OCI-LY7 (cell line): ENCODE measurements around the gene DLX2. TPM values are rescaled to one million over a fixed set of nuclear protein-coding genes. Genes with fewer than 3 reads are reported as not detected.
"Not testable (repeated sequence)": the region's sequence is repeated elsewhere in the genome, so short reads cannot be mapped to it uniquely, and the experiment has no call there.

Source experiments
- BruUV-seq: library from RNA; stranded (reverse); fragments of 400-500 nt; replicated peaks from 2 replicates; lab custom pipeline; 2021; lab: Mats Ljungman, UMichigan
- CTCF ChIA-PET: fragments of 300-600 bp; sonication (Branson Sonifier 250); formaldehyde crosslinking; loops from one replicate; lab custom pipeline; 2022; ENCODE audit warnings: antibody characterized with exemption; ENCODE audit not compliant: unreplicated experiment; lab: Charles Lee
- POLR2A ChIA-PET: fragments of 300-600 bp; sonication (Branson Sonifier 250); formaldehyde crosslinking; loops from one replicate; lab custom pipeline; 2022; ENCODE audit warnings: antibody characterized with exemption; lab: Charles Lee
- DNase-seq: peaks from one replicate; pipeline ENCODE4 v3.0.0-alpha.2; 2015; ENCODE audit warnings: low spot score
- H2AFZ ChIP-seq: fragments of 200-600 bp; sonication (generic), shearing (Covaris generic); 2 replicates; pipeline ENCODE4 v1.6.1; 2014; ENCODE audit warnings: mild to moderate bottlenecking, antibody characterized with exemption, low read length, moderate library complexity
- H3K27ac ChIP-seq: fragments of 200-600 bp; sonication (generic); 2 replicates; pipeline ENCODE4 v1.5.1; 2014; ENCODE audit warnings: mixed run types, low read depth, mild to moderate bottlenecking, moderate library complexity, low read length, inconsistent platforms; ENCODE audit not compliant: poor library complexity, severe bottlenecking
- H3K36me3 ChIP-seq: fragments of 200-600 bp; sonication (generic); 2 replicates; pipeline ENCODE4 v1.6.1; 2014; ENCODE audit warnings: mild to moderate bottlenecking, antibody characterized with exemption, low read length, moderate library complexity, mixed read lengths; ENCODE audit not compliant: insufficient read depth
- H3K4me1 ChIP-seq: fragments of 200-600 bp; sonication (generic); 2 replicates; pipeline ENCODE4 v1.5.1; 2014; ENCODE audit warnings: mild to moderate bottlenecking, low read length; ENCODE audit not compliant: insufficient read depth, poor library complexity, severe bottlenecking
- H3K4me2 ChIP-seq: fragments of 200-600 bp; sonication (generic); 2 replicates; pipeline ENCODE4 v1.6.1; 2014; ENCODE audit warnings: mild to moderate bottlenecking, low read length
- H3K4me3 ChIP-seq: fragments of 200-600 bp; sonication (generic); 2 replicates; pipeline ENCODE4 v1.5.1; 2014; ENCODE audit warnings: mild to moderate bottlenecking, low read depth, low read length; ENCODE audit not compliant: poor library complexity, severe bottlenecking
- H3K79me2 ChIP-seq: fragments of 200-600 bp; sonication (generic); 2 replicates; pipeline ENCODE4 v1.6.1; 2016; ENCODE audit warnings: low read depth, mild to moderate bottlenecking, low read length, moderate library complexity, mixed read lengths; ENCODE audit not compliant: insufficient read depth
- H3K9me2 ChIP-seq: fragments of 200-600 bp; sonication (generic); 2 replicates; pipeline ENCODE4 v1.6.1; 2016; ENCODE audit warnings: mild to moderate bottlenecking, low read length, mixed read lengths; ENCODE audit not compliant: insufficient read depth
- H3K9me3 ChIP-seq: fragments of 200-600 bp; sonication (generic); 2 replicates; pipeline ENCODE4 v1.6.1; 2014; ENCODE audit warnings: mild to moderate bottlenecking, mixed run types, low read length, mixed read lengths
- H4K20me1 ChIP-seq: fragments of 200-600 bp; sonication (generic); 2 replicates; pipeline ENCODE4 v1.6.1; 2014; ENCODE audit warnings: mild to moderate bottlenecking, antibody characterized with exemption, low read length, moderate library complexity, mixed read lengths; ENCODE audit not compliant: insufficient read depth
- CTCF ChIP-seq: fragments of 200-600 bp; sonication (generic); conservative IDR thresholded peaks from 2 replicates; pipeline ENCODE4 v1.5.1; 2014; ENCODE audit warnings: mild to moderate bottlenecking, antibody characterized with exemption, low read length, moderate library complexity, mixed read lengths
- EZH2phosphoT487 ChIP-seq: fragments of 200-600 bp; sonication (generic); IDR thresholded peaks from 2 replicates; pipeline ENCODE4 v1.6.1; 2018; ENCODE audit warnings: low read depth, borderline replicate concordance, mild to moderate bottlenecking, mixed run types, antibody characterized with exemption, low read length, moderate library complexity, mixed read lengths
- intact Hi-C: fragments of 100-400 bp; cut with micrococcal nuclease; formaldehyde crosslinking; loops from one replicate; pipeline ENCODE4 v1.10.0; 2022; ENCODE audit not compliant: unreplicated experiment
- total RNA-seq, 2 experiments: library from RNA; depleted of rRNA in 1 of 2; stranded (reverse); fragments of >200 nt in 1 of 2; shearing (Covaris generic) in 1 of 2; gene quantifications; 2 replicates each; pipeline ENCODE4 v1.2.3, GENCODE V29; 2014 to 2022

DLX2 gene
- total RNA-seq, 2 experiments from 2014 or later = 0.22 TPM; not detected in 1

- H3K79me2 ChIP-seq = no peaks in the 10 kb centered on the region
- intact Hi-C loops = no loop called here
- no peak for DNase-seq
- H3K4me2 ChIP-seq = no peak overlapping the region
- H3K36me3 ChIP-seq = no peaks in the 10 kb centered on the region
- H3K27ac ChIP-seq = no peak overlapping the region
- H4K20me1 ChIP-seq = no peaks in the 10 kb centered on the region
- TF ChIP-seq EZH2phosphoT487 (no peak), CTCF (no peak)
- no peak overlapping the region for H3K4me3 ChIP-seq
- H2AFZ ChIP-seq = no peak overlapping the region
- ChIA-PET POLR2A (no interaction called here), CTCF (no interaction called here)
- no peaks in the 10 kb centered on the region for H3K9me3 ChIP-seq
- no peaks in the 10 kb centered on the region for H3K4me1 ChIP-seq
- no TSS peak for BruUV-seq
- no peaks in the 10 kb centered on the region for H3K9me2 ChIP-seq
Observed at GRCh38 chr2:172143817-172144216, 41.1 kb upstream of the DLX2 start.

DNA sequence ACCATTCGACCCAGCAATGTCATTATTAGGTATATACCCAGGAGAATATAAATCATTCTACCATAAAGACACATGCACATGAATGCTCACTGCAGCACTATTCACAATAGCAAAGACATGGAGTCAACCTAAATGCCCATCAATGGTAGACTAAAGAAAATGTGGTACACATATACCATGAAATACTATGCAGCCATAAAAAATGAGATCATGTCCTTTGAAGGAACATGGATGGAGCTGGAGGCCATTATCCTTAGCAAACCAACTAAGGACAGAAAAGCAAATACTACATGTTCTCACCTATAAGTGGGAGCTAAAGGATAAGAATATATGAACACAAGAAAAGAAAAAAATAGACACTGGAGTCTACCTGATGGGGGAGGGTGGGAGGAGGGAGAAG lies 36.0 kb upstream of the DLX2 start:
- H3K27ac ChIP-seq, H2AFZ ChIP-seq, BruUV-seq, H3K79me2 ChIP-seq, H4K20me1 ChIP-seq, H3K36me3 ChIP-seq, CTCF ChIA-PET, H3K4me2 ChIP-seq, DNase-seq, intact Hi-C loops, H3K9me3 ChIP-seq, H3K9me2 ChIP-seq, H3K4me1 ChIP-seq, H3K4me3 ChIP-seq: not testable (repeated sequence)
- POLR2A ChIA-PET = interaction anchor here (0.6 to 0.7 kb wide), 3 partner anchors 83 to 416 kb away, joined by 4 to 7 read pairs (median 4); no protein-coding TSS in a partner anchor

DNA sequence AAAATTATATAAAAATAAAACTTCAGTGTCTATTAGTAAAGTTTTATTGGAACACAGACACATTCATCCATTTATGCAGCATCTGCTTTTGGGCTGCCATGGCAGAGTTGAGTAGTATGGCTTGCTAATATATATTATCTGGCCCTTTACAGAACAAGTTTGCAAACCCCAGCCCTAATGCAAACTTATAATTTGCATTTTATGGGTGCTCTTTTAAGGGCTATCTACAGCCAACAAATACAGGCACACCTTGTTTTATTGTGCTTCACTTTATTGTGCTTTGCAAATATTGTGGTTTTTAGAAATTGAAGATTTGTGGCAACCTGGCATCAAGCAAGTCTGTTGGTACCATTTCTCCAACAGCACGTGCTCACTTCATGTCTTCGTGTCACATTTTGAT lies 35.2 kb upstream of the DLX2 start:
- Histone ChIP-seq H3K27ac (no peak overlapping the region), H4K20me1 (no peaks in the 10 kb centered on the region), H3K4me3 (no peak overlapping the region), H3K79me2 (no peaks in the 10 kb centered on the region), H3K36me3 (no peaks in the 10 kb centered on the region), H3K4me1 (no peaks in the 10 kb centered on the region), H2AFZ (no peak overlapping the region), H3K9me2 (no peaks in the 10 kb centered on the region), H3K9me3 (no peaks in the 10 kb centered on the region), H3K4me2 (no peak overlapping the region)
- TF ChIP-seq CTCF (no peak), EZH2phosphoT487 (no peak)
- no peak for DNase-seq
- BruUV-seq = no TSS peak
- intact Hi-C loops = no loop called here
- ChIA-PET POLR2A (interaction anchor here (0.8 kb wide), 1 partner anchor 40 kb away, joined by 3 read pairs; no protein-coding TSS in a partner anchor), CTCF (interaction anchor here (1.5 kb wide), 1 partner anchor 56 kb away, joined by 3 read pairs; no protein-coding TSS in a partner anchor)
